ENCODE results near the gene LGR4.

LGR4 gene

DNA sequence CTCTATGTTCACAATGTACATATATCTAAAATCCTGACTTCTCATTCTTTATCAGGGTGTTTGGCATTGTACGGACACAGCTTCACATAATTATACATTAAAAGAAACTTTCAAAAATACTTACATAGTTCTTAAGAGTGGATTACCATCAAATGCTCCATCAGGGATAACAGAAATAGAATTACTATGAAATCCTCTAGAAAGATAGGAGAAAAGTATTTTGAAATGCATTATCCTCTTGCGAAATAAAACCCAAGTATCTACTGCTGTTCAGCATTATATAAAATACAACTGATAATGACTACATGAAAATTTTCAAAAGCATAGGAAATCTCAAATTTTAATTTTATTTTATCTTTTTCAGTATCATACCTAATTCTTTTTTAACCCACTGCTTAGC, 91.8 kb downstream of the LGR4 start:
- TF ChIP-seq CTCF (IDR thresholded peaks at IDR 0.05; ENCODE audit: low read depth, low read length, poor library complexity, severe bottlenecking) = no peak
- TF ChIP-seq EZH2phosphoT487 (IDR thresholded peaks at IDR 0.05; ENCODE audit: borderline replicate concordance, low read length) = no peak
- Histone ChIP-seq H3K4me2 (ENCODE audit: low read length) (no peak overlapping the region), H3K4me3 (ENCODE audit: low read length) (no peak overlapping the region)

GRCh38 chr11:27379449-27379848, 93.1 kb downstream of the LGR4 start:
- no peak for TF ChIP-seq CTCF (IDR thresholded peaks at IDR 0.05; ENCODE audit: low read depth, low read length, poor library complexity, severe bottlenecking)
- TF ChIP-seq EZH2phosphoT487 (IDR thresholded peaks at IDR 0.05; ENCODE audit: borderline replicate concordance, low read length) = no peak
- H3K9me2 ChIP-seq (replicated peaks; ENCODE audit: control insufficient read depth, low read length) = no peaks in the 10 kb centered on the region
- no peaks in the 10 kb centered on the region for H4K20me1 ChIP-seq (ENCODE audit: control insufficient read depth, insufficient read depth, low read depth, low read length)
- H3K79me2 ChIP-seq (ENCODE audit: control insufficient read depth, low read length) = no peaks in the 10 kb centered on the region
- H3K4me2 ChIP-seq (ENCODE audit: low read length) = no peak overlapping the region
- no peaks in the 10 kb centered on the region for H3F3A ChIP-seq (ENCODE audit: control insufficient read depth, insufficient read depth)
- no peak overlapping the region for H3K27ac ChIP-seq (ENCODE audit: low read depth, low read length)
- H3K4me3 ChIP-seq (ENCODE audit: low read length) = no peak overlapping the region
- H3K27me3 ChIP-seq (ENCODE audit: control insufficient read depth, low read length) = no peaks in the 10 kb centered on the region; the same call in 1 of the 2 replicates
- no peaks in the 10 kb centered on the region for H3K36me3 ChIP-seq (ENCODE audit: control insufficient read depth, low read length)
- no peaks in the 10 kb centered on the region for H3K4me1 ChIP-seq (ENCODE audit: control insufficient read depth, low read length)
- no peaks in the 10 kb centered on the region for H3K9me3 ChIP-seq (ENCODE audit: control insufficient read depth, insufficient read depth, low read length)

More for the DNA sequence above, 91.8 kb downstream of the LGR4 start:
- H3K27me3 ChIP-seq (ENCODE audit: control insufficient read depth, low read length) = no peaks in the 10 kb centered on the region; the same call in 1 of the 2 replicates
- H3F3A ChIP-seq (ENCODE audit: control insufficient read depth, insufficient read depth) = no peaks in the 10 kb centered on the region
- H3K79me2 ChIP-seq (ENCODE audit: control insufficient read depth, low read length) = no peaks in the 10 kb centered on the region
- no peaks in the 10 kb centered on the region for H3K4me1 ChIP-seq (ENCODE audit: control insufficient read depth, low read length)
- no peaks in the 10 kb centered on the region for H3K36me3 ChIP-seq (ENCODE audit: control insufficient read depth, low read length)
- no peaks in the 10 kb centered on the region for H4K20me1 ChIP-seq (ENCODE audit: control insufficient read depth, insufficient read depth, low read depth, low read length)
- no peak overlapping the region for H3K27ac ChIP-seq (ENCODE audit: low read depth, low read length)
- H3K9me2 ChIP-seq (replicated peaks; ENCODE audit: control insufficient read depth, low read length) = no peaks in the 10 kb centered on the region
- no peaks in the 10 kb centered on the region for H3K9me3 ChIP-seq (ENCODE audit: control insufficient read depth, insufficient read depth, low read length)

DNA sequence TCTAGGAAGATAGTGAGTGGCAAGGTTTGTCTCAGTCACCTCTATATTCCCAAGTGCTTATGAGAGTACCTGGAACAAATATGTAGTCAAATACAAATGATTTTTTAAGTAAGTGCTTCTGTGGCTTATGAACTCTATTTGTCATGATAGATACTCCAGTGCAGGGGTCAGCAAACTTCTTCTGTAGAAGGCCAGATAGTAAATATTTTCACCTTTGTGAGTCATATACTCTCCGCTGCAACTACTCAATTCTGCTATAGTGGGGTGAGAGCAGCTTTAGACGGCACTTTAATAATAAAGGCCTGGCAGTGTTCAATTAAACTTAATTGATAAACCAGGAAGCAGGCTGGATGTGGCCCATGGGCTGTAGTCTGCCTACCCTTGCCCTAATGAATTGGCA, 97.2 kb downstream of the LGR4 start:
- H3K79me2 ChIP-seq (ENCODE audit: control insufficient read depth, low read length) = no peaks in the 10 kb centered on the region
- H3K4me3 ChIP-seq (ENCODE audit: low read length) = no peak overlapping the region
- H3K4me1 ChIP-seq (ENCODE audit: control insufficient read depth, low read length) = no peaks in the 10 kb centered on the region
- no peaks in the 10 kb centered on the region; the same call in 1 of the 2 replicates for H3K27me3 ChIP-seq (ENCODE audit: control insufficient read depth, low read length)
- no peaks in the 10 kb centered on the region for H4K20me1 ChIP-seq (ENCODE audit: control insufficient read depth, insufficient read depth, low read depth, low read length)
- H3K36me3 ChIP-seq (ENCODE audit: control insufficient read depth, low read length) = no peaks in the 10 kb centered on the region
- no peaks in the 10 kb centered on the region for H3K9me2 ChIP-seq (replicated peaks; ENCODE audit: control insufficient read depth, low read length)
- H3K27ac ChIP-seq (ENCODE audit: low read depth, low read length) = no peak overlapping the region
- H3K4me2 ChIP-seq (ENCODE audit: low read length) = no peak overlapping the region
- no peaks in the 10 kb centered on the region for H3F3A ChIP-seq (ENCODE audit: control insufficient read depth, insufficient read depth)
- no peak for TF ChIP-seq EZH2phosphoT487 (IDR thresholded peaks at IDR 0.05; ENCODE audit: borderline replicate concordance, low read length)
- TF ChIP-seq CTCF (IDR thresholded peaks at IDR 0.05; ENCODE audit: low read depth, low read length, poor library complexity, severe bottlenecking) = no peak
- no peaks in the 10 kb centered on the region for H3K9me3 ChIP-seq (ENCODE audit: control insufficient read depth, insufficient read depth, low read length)

Data from DOHH2 (cell line).